Panc1 (cell line): ENCODE measurements around the gene RSRP1.

Source experiments
- CTCF ChIP-seq: fragments of 450-650 bp; IDR thresholded peaks from 2 replicates; pipeline ENCODE4 v1.5.1; 2017; ENCODE audit warnings: mild to moderate bottlenecking
- SIN3A ChIP-seq: IDR thresholded peaks from 2 replicates; pipeline ENCODE4 v1.6.1; 2012; ENCODE audit warnings: low read depth, mild to moderate bottlenecking, low read length, moderate library complexity, borderline replicate concordance; ENCODE audit not compliant: insufficient read depth

GRCh38 chr1:25193229-25193628 is 54.0 kb downstream of the RSRP1 start:
- TF ChIP-seq CTCF (no peak), SIN3A (no peak)
